GM19468 (cell line): ENCODE results near the gene TAF9B.
A peak's percentile ranks its signal among the peaks of the same experiment; 100 is the strongest.
"Not testable (repeated sequence)": the region's sequence is repeated elsewhere in the genome, so short reads cannot be mapped to it uniquely, and the experiment has no call there.

Source experiments
- ATAC-seq: cut with Tn5 transposase; IDR thresholded peaks from one replicate; pipeline ENCODE4 v1.9.1; 2021; ENCODE audit warnings: mild to moderate bottlenecking, moderate library complexity, moderate number of reproducible peaks; ENCODE audit not compliant: unreplicated experiment; ENCODE audit errors: extremely low read depth

The TAF9B gene

DNA sequence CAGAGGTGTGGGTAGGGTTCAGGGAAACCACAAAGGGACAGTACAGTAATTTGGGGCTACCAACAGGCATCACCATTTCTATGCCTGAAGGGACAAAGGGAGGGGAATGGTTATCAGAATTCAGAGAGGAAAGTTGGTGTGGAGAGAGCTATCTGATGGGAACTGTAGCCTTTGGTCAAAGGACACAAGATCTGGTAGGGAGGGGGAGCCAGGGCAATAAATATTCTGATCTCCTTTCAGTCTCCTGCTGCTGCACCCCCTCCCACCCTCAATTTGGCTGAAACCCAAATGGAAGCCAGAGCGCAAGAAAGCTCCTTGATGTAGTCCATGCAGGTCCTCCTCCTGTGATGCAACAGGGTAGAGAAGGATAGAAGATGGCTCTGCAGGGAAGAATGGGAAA, 20.8 kb downstream of the TAF9B start:
- ATAC-seq, result no peak

DNA sequence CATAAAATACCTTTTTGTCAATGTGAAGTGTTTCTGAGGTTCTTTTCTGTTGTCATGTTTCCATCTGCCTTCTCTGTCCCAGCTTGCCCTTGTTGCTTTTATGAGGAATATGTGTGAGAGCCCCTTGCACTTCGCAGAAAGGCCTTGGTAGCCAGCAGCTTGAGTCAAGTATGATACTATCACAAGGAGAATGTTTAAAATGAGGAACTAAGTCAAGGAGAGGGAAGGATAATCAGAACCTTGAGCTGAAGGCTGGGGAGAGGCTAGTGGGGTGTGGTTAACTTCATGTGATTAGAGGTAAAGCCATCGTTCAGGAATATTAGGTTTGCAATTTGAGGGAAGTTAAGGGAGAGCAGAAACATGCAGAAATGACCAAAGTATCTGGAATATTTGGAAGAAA, 22.7 kb downstream of the TAF9B start:
- ATAC-seq, result no peak

DNA sequence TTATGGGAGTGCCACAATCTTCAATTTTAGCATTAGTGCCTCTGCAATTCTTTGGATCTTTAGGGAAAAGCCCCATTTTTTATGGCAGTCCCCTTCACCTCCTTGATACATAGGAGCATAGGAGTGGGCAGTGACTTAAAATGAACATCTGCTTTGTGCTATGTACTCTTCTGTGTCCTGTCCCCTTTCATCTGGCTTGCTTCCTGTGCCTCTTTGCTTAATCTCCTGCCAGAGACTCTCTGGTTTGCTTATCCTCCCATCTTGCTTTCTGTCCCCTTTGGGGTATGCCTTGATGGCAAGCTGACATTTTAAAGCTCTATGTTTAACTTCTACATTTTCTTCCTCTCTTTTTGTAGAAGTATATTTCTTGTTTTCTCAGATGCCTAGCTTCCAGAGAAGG, 23.1 kb downstream of the TAF9B start:
- ATAC-seq, result no peak

DNA sequence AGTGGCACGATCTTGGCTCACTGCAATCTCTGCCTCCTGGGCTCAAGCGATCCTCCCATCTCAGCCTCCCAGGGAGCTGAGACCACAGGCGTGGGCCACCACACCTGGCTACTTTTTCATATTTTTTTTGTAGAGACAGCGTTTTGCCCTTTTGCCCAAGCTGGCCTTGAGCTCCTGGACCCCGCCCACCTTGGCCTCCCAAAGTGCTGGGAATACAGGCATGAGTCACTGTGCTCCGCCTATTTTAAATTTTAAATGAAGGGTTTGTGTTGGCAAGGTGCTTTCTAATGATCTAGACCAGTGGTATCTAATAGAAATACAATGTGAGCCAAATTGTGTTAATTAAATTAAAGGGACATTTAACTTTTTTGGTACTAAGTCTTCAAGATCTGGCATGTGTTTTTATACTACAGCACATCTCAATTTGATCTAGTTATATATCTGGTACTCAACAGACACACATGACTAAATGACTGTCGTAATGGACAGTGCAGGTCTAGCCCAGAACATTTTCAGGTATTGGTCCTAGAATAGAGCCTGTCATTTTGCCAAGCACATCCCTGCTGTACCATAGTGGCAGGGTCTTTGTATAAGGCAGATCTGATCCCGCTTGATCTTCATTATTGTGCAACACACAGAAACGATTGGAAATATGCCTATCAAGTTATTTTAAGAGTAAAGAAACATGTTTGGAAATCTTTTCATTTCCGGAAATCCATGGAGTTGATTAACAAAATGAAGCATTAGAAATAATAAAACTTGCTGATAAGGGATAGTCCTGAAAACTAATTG, 28.1 kb downstream of the TAF9B start:
- ATAC-seq, result no peak

DNA sequence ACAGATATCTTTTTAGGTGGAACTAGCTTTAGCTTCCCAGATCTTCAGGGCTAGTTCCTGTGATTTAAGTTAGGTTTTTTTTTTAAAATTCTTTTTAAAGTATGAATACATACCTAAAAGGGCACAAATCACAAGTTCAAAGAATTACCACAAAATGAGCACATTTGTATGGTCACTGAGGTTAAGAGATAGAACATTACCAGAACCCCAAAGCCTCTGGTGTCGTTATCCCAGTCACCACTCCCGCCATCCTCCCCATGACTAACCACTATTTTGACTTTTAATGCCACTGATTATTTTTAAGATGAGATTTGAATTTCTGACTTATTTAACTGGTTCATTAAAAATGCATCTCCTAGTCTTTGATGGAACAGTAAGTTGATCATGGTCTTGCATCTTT, 30.0 kb downstream of the TAF9B start:
- no peak for ATAC-seq

DNA sequence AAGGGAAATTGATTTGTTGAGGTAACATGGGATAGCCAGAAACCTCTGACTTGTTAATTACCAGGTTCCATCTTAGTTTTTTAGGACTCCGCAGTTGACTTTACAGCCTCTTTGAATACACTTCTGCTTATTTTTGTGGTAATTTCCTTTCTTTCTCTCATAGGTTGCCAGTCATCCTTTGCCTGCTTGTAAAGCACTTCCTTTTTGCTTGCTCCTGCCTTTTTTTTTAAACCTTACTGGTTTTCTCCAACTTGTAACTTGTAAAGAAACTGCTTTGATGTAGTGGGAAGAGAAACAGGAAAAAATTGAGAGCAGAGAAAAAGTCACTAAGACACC, 32.8 kb downstream of the TAF9B start:
- no peak for ATAC-seq

DNA sequence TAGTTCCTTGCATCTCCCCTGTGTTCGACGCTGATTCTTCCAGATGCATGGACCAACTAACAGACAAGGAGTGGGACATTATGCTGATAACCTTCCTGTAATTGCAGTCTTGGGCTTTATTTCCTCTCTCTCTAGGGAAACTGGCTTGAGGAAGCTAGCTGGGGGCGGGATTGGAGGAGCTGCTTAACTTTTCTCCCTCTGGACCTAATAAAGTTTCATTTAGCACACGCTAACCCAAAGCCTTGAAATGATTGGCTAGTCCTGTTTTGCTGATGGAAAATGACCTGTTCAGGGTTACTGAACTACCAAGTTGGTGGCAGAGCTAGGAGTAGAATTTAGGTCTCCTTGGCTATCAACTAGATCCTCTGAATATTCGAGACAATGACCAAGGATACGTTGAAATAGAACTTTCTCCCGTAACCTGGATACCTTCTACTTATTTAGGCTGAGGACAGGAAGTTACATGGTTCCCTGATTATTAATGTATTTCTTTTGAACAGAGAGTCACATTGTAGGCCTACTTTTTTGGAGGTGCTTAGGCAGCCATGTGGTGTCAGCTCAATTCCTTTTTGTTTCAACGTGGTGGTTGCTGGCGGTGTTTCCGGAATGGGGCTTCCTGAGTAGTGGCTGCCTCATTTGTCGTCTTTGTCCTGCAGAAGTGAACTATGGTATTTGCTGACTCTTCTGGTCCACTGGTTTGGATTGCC, 33.4 kb downstream of the TAF9B start:
- no peak for ATAC-seq

DNA sequence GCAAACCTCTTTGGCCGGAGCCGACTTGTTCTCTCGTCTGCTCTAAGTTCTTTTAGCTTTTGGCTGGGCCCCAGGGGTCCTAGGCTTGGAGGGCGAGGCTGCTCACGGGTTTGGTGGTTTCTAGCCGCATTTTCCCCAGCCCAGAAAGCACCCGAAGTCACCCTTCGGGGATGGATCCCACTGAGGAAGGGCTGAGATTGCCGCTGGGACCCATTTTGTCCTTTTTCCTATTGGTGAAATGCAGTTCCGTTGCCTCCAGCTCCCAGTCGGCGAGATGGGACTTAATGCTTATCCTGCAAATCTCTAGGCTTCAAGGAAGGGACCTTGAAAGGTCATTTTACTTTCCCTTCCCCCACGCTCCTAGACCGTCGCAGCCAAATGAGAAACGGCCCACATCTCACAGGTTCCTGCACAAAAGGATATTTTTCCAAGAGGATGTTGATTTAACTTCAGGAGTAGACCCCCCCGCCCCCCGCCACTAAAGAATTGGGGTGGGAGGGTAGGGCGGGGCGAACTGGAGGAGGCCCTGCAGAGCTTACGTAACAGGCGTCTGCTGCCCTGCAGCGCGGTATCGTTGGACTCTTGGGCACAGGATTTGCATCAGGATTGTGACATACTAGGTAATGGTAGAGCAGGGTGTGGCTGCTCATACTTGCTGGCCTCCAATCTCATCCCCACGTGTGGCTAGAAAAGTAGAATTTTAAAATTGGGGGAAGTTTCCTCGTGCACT, 34.8 kb downstream of the TAF9B start:
- ATAC-seq, result no peak

DNA sequence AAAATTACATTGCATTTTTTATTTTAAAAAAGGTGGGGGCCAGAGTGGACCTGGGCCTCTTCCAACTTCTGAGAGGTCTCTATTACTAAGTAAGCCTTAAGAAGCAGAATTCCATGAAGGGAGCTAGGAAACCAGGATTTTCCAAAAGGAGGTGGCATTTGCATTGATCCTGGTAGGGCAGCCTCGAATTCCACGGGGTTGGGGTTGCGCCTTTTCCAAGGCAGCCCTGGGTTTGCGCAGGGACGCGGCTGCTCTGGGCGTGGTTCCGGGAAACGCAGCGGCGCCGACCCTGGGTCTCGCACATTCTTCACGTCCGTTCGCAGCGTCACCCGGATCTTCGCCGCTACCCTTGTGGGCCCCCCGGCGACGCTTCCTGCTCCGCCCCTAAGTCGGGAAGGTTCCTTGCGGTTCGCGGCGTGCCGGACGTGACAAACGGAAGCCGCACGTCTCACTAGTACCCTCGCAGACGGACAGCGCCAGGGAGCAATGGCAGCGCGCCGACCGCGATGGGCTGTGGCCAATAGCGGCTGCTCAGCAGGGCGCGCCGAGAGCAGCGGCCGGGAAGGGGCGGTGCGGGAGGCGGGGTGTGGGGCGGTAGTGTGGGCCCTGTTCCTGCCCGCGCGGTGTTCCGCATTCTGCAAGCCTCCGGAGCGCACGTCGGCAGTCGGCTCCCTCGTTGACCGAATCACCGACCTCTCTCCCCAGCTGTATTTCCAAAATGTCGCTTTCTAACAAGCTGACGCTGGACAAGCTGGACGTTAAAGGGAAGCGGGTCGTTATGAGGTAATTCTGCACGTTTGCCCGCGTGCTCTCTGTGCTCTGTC, 35.6 kb downstream of the TAF9B start, which contains the start of gene PGK1:
Gene PGK1 (plus strand): TSS at position 626 of the 824 bp plus-strand sequence. CDS start 93 bp downstream, at position 719.
- peak; percentile 94 for ATAC-seq

DNA sequence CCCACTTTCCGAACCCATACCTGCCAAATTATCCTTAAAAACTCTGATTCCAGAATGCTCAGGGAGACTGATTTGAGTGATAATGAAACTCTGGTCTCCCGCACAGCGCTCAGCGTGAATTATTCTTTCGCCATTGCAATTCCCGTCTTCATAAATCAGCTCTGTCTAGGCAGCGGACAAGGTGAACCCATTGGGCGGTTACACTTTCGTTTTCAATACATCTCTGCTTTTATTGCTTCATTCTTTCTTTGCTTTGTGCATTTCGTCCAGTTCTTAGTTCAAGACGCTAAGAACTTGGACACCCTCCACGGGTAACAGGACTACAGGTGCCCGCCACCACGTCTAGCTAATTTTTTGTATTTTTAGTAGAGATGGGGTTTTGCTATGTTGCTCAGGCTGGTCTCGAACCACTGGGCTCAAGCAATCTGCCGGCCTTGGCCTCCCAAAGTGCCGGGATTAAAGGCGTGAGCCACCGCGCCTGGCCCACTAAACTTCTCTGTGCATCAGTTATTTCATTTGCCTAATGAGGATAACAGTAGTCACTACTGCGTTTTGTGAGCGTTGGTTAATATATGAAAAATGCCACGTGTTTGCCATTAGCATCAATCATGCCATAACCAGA, 36.3 kb downstream of the TAF9B start:
- no peak for ATAC-seq

DNA sequence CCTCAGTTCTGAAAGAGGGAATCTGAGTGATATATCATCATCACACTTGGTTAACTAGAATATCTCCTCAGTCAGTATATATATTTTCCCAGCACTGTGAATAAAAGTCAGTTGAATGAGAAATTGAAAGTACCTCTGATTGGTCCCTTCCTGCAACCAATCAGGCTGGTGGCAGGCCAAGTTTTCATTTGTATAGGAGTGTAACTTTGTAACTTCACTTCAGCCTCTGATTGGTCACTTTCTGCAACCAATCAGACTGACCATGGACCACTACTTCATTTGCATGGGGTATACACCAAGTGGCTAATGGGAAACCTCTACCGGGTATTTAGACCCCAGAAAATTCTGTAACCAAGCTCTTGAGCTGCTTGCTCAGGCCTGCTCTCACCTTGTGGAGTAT, 37.4 kb downstream of the TAF9B start:
- ATAC-seq, result no peak

DNA sequence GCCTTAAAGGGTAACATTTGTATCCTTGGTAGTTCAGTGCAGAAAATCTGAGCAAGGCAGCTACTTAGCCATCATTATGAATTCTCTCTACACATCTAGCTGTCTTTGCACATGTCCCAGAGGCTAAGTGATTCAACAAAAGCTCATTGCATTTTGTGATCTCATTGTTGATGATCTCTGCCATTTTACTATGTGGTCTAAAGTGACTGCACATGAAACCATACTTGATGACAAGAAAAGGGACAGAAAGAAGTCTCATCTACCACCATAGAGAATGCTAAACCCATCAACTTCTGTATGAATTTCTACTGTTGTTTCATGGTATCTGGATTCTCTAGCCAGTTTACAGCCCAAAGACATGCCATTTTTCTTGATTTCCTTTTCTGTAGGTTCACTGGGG, 41.3 kb downstream of the TAF9B start:
- ATAC-seq, result no peak

DNA sequence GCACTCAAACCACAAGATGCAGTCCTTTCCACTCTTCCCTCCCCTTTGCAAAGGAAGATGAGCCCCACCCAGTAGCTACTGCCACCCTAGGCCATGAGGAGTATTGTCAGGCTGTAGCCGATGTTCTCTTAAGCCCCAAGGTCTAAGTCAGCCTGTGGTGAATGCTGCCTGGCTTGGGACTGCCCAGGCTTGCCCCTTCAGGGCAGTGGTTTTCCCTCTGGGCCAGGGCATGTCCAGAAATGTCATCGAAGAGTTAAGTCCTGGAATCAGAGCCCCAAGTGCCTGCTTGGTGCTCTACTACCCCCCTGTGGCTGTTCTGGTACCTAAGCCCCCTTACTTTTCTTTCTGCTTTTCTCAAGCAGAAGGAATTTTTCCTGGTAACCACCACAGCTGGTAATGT, 47.2 kb downstream of the TAF9B start:
- peak; percentile 39 for ATAC-seq

DNA sequence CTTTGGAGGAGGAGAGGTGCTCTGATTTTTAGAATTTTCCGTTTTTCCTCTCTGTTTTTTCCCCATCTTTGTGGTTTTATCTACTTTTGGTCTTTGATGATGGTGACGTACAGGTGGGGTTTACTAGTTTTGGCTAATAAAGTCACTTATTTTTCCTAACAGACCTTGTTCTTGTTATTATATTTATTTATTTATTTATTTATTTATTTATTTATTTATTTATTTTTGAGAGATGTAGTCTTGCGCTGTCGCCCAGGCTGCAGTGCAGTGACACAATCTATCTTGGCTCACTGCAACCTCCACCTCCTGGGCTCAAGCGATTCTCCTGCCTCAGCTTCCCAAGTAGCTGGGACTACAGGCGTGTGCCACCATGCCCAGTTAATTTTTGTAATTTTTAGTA, 58.0 kb downstream of the TAF9B start:
- ATAC-seq, result not testable (repeated sequence)
